ENCODE results near the gene LMAN1.

The LMAN1 gene

DNA sequence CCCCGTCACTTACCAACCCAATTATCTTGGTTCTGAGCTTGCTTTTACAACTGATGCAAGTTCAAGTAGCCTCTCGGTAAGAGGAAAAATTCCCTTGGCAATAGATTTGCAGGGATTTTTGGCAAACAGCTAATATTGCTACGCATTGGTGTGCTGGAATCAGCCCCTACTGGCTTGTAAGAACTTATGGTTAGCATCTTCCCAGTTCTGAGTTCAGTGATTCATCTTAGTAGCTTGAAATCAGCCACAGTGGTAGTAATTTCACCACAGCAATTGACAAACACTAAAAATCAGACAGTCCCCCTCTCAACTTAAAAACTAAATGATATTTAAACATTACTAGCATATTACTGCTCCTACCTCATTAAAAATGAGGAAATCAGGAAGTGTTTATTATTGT lies 79.9 kb downstream of the LMAN1 start:
- no peaks in the 10 kb centered on the region for H3K36me3 ChIP-seq (ENCODE audit: insufficient read depth, low read length)
- H3K79me2 ChIP-seq (ENCODE audit: insufficient read depth, low read length): no peaks in the 10 kb centered on the region
- no peaks in the 10 kb centered on the region for H3K4me1 ChIP-seq (ENCODE audit: insufficient read depth, low read length, poor library complexity, severe bottlenecking)
- no peak overlapping the region for H3K4me3 ChIP-seq (ENCODE audit: low read length, poor library complexity, severe bottlenecking)
- H3K27me3 ChIP-seq (ENCODE audit: insufficient read depth, low read length, poor library complexity, severe bottlenecking): no peaks in the 10 kb centered on the region
- no peak overlapping the region for H2AFZ ChIP-seq (ENCODE audit: low read length)
- H3F3A ChIP-seq (ENCODE audit: low read depth): no peaks in the 10 kb centered on the region
- H3K9ac ChIP-seq (ENCODE audit: low read depth, low read length, poor library complexity, severe bottlenecking): no peak overlapping the region
- no peak overlapping the region for H3K4me2 ChIP-seq (ENCODE audit: low read depth, low read length, poor library complexity, severe bottlenecking)
- H3K9me3 ChIP-seq (ENCODE audit: insufficient read depth, low read depth, low read length): no peaks in the 10 kb centered on the region
- TF ChIP-seq, protein P1, sequence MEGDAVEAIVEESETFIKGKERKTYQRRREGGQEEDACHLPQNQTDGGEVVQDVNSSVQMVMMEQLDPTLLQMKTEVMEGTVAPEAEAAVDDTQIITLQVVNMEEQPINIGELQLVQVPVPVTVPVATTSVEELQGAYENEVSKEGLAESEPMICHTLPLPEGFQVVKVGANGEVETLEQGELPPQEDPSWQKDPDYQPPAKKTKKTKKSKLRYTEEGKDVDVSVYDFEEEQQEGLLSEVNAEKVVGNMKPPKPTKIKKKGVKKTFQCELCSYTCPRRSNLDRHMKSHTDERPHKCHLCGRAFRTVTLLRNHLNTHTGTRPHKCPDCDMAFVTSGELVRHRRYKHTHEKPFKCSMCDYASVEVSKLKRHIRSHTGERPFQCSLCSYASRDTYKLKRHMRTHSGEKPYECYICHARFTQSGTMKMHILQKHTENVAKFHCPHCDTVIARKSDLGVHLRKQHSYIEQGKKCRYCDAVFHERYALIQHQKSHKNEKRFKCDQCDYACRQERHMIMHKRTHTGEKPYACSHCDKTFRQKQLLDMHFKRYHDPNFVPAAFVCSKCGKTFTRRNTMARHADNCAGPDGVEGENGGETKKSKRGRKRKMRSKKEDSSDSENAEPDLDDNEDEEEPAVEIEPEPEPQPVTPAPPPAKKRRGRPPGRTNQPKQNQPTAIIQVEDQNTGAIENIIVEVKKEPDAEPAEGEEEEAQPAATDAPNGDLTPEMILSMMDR (conservative IDR thresholded peaks at IDR 0.05; ENCODE audit: low read length): no peak
- no peak for TF ChIP-seq EZH2phosphoT487 (IDR thresholded peaks at IDR 0.05; ENCODE audit: borderline replicate concordance)
- no peaks in the 10 kb centered on the region for H4K20me1 ChIP-seq (ENCODE audit: insufficient read depth, low read length, poor library complexity, severe bottlenecking)
- no peaks in the 10 kb centered on the region for H3K9me2 ChIP-seq (replicated peaks; ENCODE audit: low read depth, low read length)

DNA sequence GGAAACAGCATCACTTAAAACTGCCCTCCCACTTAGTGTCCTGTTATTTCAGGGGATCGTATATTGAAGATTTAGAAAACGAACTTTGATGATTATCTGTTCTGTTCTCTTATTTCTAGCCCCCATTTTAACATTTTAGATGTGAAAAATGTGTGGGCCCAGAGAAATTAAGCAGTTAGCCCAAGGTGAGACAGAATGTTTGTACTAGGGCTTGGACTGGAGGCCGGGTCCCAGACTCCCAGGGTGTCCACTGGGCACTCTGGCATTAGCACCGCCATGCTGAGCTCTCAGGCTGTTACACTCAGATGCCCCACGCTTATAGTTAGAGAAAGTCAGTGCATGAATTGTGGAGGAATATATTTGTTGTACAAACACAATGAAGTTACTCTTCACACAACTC lies 80.3 kb downstream of the LMAN1 start:
- Histone ChIP-seq H3K4me3 (ENCODE audit: low read length, poor library complexity, severe bottlenecking) (no peak overlapping the region), H3K9me2 (replicated peaks; ENCODE audit: low read depth, low read length) (no peaks in the 10 kb centered on the region), H2AFZ (ENCODE audit: low read length) (no peak overlapping the region), H3K9me3 (ENCODE audit: insufficient read depth, low read depth, low read length) (no peaks in the 10 kb centered on the region), H3K36me3 (ENCODE audit: insufficient read depth, low read length) (no peaks in the 10 kb centered on the region), H4K20me1 (ENCODE audit: insufficient read depth, low read length, poor library complexity, severe bottlenecking) (no peaks in the 10 kb centered on the region), H3K79me2 (ENCODE audit: insufficient read depth, low read length) (no peaks in the 10 kb centered on the region), H3K27me3 (ENCODE audit: insufficient read depth, low read length, poor library complexity, severe bottlenecking) (no peaks in the 10 kb centered on the region), H3F3A (ENCODE audit: low read depth) (no peaks in the 10 kb centered on the region), H3K4me2 (ENCODE audit: low read depth, low read length, poor library complexity, severe bottlenecking) (no peak overlapping the region), H3K4me1 (ENCODE audit: insufficient read depth, low read length, poor library complexity, severe bottlenecking) (no peaks in the 10 kb centered on the region), H3K9ac (ENCODE audit: low read depth, low read length, poor library complexity, severe bottlenecking) (no peak overlapping the region)
- TF ChIP-seq EZH2phosphoT487 (IDR thresholded peaks at IDR 0.05; ENCODE audit: borderline replicate concordance): no peak
- TF ChIP-seq, protein P1 (conservative IDR thresholded peaks at IDR 0.05; ENCODE audit: low read length): no peak
